Measurements from ENCODE around the gene FKBP3.
"Not testable (repeated sequence)": the region's sequence is repeated elsewhere in the genome, so short reads cannot be mapped to it uniquely, and the experiment has no call there.

FKBP3 gene

GRCh38 chr14:45112896-45113781 lies 21.1 kb downstream of the FKBP3 start:
- no peak for DNase-seq

DNA sequence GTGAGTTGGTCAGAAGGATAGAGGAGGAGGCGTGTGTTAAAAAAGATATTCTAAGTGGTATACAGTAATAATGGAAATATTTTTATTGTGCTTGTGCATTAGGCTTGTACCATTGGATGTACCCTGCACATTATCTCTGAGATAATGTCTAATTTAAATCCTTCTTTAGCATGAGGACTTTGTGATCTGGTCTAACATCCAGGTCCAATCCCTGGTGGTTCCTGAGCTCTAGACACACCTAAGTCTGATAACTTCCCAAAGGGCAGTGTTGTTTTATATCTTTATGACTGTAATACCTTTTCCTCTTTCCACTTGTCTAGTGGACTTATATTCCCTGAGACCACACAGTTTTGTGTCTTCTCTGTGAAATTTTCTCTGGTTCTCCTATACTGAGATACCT lies 29.7 kb downstream of the FKBP3 start:
- DNase-seq, result no peak

DNA sequence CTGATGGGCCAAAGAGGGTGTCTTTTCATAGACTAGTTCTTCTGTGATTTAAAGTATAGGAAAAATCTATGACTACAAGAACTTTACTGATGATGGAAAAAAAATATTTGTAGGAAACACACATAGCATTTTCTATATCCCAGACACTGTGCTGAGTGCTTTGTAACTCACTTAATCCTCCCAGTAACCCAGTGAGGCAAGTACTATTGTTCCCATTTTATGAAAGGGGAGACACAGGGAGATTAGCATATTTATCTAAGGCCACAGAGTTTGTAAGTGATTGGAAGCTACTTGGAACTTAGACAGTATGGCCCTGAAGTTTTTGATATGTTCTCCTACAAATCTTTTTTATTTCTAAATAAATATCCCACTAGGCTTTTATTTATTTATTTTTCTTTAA lies 30.5 kb downstream of the FKBP3 start:
- no peak for DNase-seq

- no peak for DNase-seq
Measured at GRCh38 chr14:45096218-45096617, 38.1 kb downstream of the FKBP3 start.

DNA sequence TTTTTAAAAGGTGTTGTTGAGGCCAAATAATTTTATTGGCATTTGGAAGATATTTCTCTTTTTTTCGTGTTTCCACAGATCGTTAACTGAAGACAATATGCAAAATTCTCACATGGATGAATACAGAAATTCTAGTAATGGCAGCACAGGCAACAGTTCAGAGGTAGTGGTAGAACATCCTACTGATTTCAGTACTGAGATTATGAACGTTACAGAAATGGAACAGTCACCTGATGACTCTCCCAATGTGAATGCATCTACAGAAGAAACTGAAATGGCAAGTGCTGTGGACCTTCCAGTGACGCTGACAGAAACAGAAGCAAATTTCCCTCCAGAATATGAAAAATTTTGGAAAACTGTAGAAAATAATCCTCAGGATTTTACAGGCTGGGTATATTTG lies 39.1 kb downstream of the FKBP3 start:
- no peak for DNase-seq

DNA sequence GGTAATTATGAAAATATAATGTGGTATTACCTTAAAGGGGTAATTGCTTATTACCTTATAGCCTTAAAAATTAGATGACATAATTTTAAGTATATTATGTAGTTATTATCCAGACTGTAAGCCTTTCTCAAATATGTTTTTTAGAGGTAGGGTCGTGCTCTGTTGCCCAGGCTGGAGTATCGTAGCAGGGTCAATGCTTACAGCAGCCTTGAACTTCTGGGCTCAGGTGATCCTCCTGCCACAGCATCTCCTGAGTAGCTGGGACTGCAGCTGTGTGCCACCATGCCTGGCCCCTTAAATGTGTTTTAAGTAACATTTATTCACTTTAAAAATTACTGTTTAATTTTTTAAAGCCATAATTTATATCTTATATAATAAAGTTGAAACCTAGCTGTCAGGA lies 40.0 kb downstream of the FKBP3 start:
- no peak for DNase-seq

GRCh38 chr14:45091710-45092109 lies 42.6 kb downstream of the FKBP3 start:
- no peak for DNase-seq

DNA sequence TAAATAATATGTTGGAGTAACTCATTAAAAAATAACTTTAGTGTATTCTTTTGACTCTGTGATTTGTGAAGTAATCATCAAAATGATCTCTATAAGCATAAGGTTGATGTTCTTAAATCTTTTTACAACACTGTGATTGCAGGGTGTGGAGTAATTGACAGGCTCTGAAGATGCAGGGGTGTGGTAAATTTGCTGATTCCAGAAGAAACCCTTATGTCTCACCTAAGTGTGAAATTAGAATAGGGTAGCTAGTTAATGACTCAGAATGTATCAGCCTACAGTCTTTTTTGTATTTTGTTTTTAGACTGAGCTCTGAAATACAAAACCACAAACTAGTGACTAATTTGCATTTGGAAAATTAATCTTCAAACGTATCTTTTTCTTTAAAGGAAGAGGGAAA lies 44.5 kb downstream of the FKBP3 start:
- DNase-seq, result no peak

- DNase-seq, result no peak
Measured at GRCh38 chr14:45084946-45085346, 49.3 kb downstream of the FKBP3 start.

DNA sequence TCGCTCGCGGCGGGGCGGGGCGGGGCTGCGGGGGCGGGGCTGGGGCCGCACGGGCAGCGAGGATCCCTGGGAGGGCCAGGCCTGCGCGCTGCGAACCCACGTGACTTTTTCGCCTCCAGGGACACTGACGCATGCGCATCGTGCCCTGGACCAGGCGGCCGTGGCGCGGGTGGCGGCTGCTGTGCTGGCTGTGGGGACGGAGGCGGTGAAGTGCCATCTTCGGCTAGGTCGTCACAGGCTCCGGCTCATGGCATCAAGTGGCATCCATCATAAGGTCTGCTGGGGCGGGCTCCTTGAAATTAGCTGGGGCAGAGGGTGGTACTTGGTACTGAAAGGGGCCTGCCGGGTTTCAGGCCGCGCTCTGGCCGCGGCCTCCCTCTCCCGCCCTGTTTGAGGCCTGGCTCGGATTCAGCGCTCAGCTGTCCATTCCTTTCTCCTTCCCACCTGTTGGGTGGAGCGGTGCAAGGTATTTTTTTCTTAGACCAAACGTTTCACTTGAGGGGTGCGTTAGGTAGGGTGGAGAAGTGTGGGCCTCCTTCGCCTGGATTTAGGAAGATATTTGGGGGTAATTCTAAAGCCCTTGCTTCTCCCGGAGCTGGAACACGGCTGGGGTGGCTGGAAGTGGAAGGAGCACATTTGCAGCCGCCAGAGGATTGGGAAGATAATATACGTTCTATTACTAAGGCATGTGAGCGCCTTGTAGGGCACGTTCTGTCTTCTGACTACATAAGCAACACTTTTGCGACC lies 50.1 kb downstream of the FKBP3 start, which contains the start of gene PRPF39:
TSS of gene PRPF39 (plus strand) at position 141 of the 747 bp plus-strand sequence. CDS start 11,124 bp downstream, outside the sequence.
- DNase-seq, result peak; percentile 97

DNA sequence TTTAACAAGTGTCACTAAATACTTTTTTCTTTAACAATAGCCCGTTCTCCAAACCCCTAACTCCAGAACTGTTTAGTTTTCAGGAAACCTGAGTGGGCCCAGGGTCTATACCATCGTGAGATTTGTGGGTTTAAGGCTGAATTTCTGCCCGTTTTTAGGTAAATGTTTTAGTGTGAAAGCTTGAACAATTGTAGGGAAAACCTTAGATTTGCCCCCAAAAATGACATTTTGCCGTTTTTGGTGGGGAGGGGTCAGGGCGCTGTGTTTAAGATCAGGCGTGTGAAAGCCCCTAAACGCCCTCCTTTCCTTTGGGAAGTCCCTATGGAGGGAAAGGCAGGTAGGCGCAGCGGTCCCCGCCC lies 50.7 kb downstream of the FKBP3 start:
- DNase-seq, result no peak

GRCh38 chr14:45082420-45082819 lies 51.9 kb downstream of the FKBP3 start:
- DNase-seq, result no peak

DNA sequence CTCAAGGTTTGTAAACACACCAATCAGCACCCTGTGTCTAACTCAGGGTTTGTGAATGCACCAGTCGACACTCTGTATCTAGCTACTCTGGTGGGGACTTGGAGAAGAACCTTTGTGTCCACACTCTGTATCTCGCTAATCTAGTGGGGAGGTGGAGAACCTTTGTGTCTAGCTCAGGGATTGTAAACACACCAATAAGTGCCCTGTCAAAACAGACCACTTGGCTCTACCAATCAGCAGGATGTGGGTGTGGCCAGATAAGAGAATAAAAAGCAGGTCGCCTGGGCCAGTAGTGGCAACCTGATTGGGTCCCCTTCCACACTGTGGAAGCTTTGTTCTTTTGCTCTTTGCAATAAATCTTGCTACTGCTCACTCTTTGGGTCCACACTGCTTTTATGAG lies 53.2 kb downstream of the FKBP3 start:
- DNase-seq, result not testable (repeated sequence)

DNA sequence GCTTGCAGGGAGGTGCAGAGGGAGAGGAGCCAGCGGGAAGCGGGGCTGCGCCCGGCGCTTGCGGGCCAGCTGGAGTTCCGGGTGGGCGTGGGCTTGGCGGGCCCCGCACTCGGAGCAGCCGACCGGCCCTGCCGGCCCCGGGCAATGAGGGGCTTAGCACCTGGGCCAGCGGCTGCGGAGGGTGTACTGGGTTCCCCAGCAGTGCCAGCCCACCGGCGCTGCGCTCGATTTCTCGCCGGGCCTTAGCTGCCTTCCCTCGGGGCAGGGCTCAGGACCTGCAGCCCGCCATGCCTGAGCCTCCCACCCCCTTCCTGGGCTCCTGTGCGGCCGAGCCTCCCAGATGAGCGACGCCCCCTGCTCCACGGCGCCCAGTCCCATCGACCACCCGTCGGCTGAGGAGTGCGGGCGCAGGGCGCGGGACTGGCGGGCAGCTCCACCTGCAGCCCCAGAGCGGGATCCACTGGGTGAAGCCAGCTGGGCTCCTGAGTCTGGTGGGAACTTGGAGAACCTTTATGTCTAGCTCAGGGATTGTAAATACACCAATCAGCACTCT lies 53.8 kb downstream of the FKBP3 start:
- DNase-seq, result not testable (repeated sequence)

GRCh38 chr14:45078323-45078722 lies 56.0 kb downstream of the FKBP3 start:
- no peak for DNase-seq

DNA sequence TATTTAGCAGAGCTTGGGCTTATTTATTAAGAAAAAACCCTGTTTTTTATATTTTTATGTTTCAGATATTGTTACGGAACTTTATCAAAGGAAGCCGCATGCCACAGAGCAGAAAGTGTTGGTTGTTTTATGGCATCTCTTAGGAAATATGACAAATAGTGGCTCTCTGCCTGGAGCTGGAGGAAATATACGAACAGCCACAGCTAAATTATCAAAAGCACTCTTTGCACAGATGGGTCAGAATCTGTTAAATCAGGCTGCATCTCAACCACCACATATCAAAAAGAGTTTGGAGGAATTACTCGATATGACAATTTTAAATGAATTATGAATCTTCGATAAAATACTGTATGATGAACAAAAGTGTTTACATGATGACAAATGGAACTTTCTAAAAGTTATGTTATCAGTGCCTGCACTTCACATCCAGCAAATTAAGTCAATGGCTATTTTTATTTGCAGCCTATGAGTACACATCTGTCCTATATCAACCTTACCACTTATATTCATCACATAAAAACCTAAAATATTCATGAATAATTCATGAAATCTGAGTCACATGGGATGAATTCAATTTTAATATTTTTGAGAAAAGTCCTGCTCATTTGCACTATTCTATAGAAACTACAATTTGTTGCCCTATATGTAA lies 60.9 kb downstream of the FKBP3 start:
- no peak for DNase-seq

GRCh38 chr14:45072126-45072525 lies 62.2 kb downstream of the FKBP3 start:
- DNase-seq, result no peak

- no peak for DNase-seq
Measured at GRCh38 chr14:45070215-45070614, 64.1 kb downstream of the FKBP3 start.

- DNase-seq, result no peak
Measured at GRCh38 chr14:45068396-45068795, 65.9 kb downstream of the FKBP3 start.

DNA sequence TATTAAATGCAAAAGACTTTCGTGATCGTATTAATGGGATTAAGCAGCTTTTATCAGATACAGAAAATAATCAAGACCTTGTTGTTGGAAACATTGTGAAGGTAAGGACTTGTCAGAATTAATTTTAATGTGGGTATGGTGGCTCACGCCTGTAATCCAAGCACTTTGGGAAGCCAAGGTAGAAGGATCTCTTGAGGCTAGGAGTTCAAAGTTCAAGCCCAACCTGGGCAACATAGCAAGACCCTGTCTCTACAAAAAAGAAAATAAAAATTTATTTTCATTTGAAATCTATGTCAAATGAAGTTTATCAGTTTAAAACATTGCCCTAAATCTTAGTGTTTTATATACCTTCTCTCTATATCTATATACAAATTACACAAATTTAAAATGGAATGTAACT lies 67.6 kb downstream of the FKBP3 start:
- DNase-seq, result no peak

- DNase-seq, result no peak
Measured at GRCh38 chr14:45065956-45066355, 68.3 kb downstream of the FKBP3 start.
